Spleen (tissue), 7 donors: ENCODE results near the gene MIGA1.
"Not testable (repeated sequence)": the region's sequence is repeated elsewhere in the genome, so short reads cannot be mapped to it uniquely, and the experiment has no call there.

Experiments
- POLR2AphosphoS5 ChIP-seq, 3 donors: sonication (generic); formaldehyde crosslinking; IDR thresholded peaks; one replicate each; pipeline ENCODE4 v1.5.1; 2017; ENCODE audit warnings: antibody characterized with exemption in 3 of 3
- TF ChIP-seq, protein P1 (sequence below), 11 experiments: fragments of 200-600 bp in 7 of 11; fragments of 450-650 bp in 4 of 11; sonication (generic) in 4 of 11; IDR thresholded peaks in 8 of 11; conservative IDR thresholded peaks in 3 of 11; 1 replicate in 7 of 11; 2 replicates in 4 of 11; pipeline versions ENCODE4 v1.4.0 to v1.8.0; 2016 to 2021; ENCODE audit warnings: antibody characterized with exemption in 11 of 11, inconsistent platforms in 4 of 11, mild to moderate bottlenecking in 1 of 11
- donor health status: DM: no; HTN: no; CAD: no; lungs with moderate emphysema.
- donor health status: DM: no; HTN: no; CAD: no.
- donor health status: DM: no; HTN: no; CAD: no.

GRCh38 chr1:77809787-77810462 lies 30.5 kb downstream of the MIGA1 start:
- TF ChIP-seq, protein P1, sequence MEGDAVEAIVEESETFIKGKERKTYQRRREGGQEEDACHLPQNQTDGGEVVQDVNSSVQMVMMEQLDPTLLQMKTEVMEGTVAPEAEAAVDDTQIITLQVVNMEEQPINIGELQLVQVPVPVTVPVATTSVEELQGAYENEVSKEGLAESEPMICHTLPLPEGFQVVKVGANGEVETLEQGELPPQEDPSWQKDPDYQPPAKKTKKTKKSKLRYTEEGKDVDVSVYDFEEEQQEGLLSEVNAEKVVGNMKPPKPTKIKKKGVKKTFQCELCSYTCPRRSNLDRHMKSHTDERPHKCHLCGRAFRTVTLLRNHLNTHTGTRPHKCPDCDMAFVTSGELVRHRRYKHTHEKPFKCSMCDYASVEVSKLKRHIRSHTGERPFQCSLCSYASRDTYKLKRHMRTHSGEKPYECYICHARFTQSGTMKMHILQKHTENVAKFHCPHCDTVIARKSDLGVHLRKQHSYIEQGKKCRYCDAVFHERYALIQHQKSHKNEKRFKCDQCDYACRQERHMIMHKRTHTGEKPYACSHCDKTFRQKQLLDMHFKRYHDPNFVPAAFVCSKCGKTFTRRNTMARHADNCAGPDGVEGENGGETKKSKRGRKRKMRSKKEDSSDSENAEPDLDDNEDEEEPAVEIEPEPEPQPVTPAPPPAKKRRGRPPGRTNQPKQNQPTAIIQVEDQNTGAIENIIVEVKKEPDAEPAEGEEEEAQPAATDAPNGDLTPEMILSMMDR (IDR thresholded peaks at IDR 0.05 in 8 of 11, conservative IDR thresholded peaks at IDR 0.05 in 3 of 11), result not testable (repeated sequence)
- not testable (repeated sequence) for TF ChIP-seq POLR2AphosphoS5 (IDR thresholded peaks at IDR 0.05)
